ENCODE measurements around the gene ITGAX. TPM values are rescaled to one million over a fixed set of nuclear protein-coding genes. Genes with fewer than 3 reads are reported as not detected.
"Not testable (repeated sequence)": the region's sequence is repeated elsewhere in the genome, so short reads cannot be mapped to it uniquely, and the experiment has no call there.

The ITGAX gene
- not detected in 3 replicates for total RNA-seq
- long read RNA-seq = 0 reads

GRCh38 chr16:31354394-31355291, at the start of gene ITGAX:
Gene ITGAX, plus strand, starts transcription at chr16:31355176. Its CDS starts 79 bp downstream, at chr16:31355255.
- no peak within 1 kb of the TSS for H3K27ac Mint-ChIP-seq (ENCODE audit: unreplicated experiment)
- H3K9me3 Mint-ChIP-seq (ENCODE audit: low read depth) = no peaks in the 10 kb centered on the region
- no peak within 1 kb of the TSS for H3K4me3 Mint-ChIP-seq (ENCODE audit: unreplicated experiment)
- TF ChIP-seq, protein P1, sequence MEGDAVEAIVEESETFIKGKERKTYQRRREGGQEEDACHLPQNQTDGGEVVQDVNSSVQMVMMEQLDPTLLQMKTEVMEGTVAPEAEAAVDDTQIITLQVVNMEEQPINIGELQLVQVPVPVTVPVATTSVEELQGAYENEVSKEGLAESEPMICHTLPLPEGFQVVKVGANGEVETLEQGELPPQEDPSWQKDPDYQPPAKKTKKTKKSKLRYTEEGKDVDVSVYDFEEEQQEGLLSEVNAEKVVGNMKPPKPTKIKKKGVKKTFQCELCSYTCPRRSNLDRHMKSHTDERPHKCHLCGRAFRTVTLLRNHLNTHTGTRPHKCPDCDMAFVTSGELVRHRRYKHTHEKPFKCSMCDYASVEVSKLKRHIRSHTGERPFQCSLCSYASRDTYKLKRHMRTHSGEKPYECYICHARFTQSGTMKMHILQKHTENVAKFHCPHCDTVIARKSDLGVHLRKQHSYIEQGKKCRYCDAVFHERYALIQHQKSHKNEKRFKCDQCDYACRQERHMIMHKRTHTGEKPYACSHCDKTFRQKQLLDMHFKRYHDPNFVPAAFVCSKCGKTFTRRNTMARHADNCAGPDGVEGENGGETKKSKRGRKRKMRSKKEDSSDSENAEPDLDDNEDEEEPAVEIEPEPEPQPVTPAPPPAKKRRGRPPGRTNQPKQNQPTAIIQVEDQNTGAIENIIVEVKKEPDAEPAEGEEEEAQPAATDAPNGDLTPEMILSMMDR (IDR thresholded peaks at IDR 0.05) = no peak
- DNase-seq (ENCODE audit: low spot score) = no peak
- H3K36me3 Mint-ChIP-seq (ENCODE audit: low read depth) = no peaks in the 10 kb centered on the region
- H3K4me1 Mint-ChIP-seq (ENCODE audit: low read depth) = no peaks in the 10 kb centered on the region
- H3K27me3 Mint-ChIP-seq (ENCODE audit: low read depth) = peaks cover 9% of the 10 kb centered on the region

- H3K27me3 Mint-ChIP-seq (ENCODE audit: low read depth) = peaks cover 23% of the 10 kb centered on the region
- TF ChIP-seq, protein P1 (IDR thresholded peaks at IDR 0.05) = no peak
- H3K4me1 Mint-ChIP-seq (ENCODE audit: low read depth) = no peaks in the 10 kb centered on the region
- no peak overlapping the region for H3K4me3 Mint-ChIP-seq (ENCODE audit: unreplicated experiment)
- no peaks in the 10 kb centered on the region for H3K36me3 Mint-ChIP-seq (ENCODE audit: low read depth)
- no peak for DNase-seq (ENCODE audit: low spot score)
- peaks cover 10% of the 10 kb centered on the region for H3K9me3 Mint-ChIP-seq (ENCODE audit: low read depth)
- H3K27ac Mint-ChIP-seq (ENCODE audit: unreplicated experiment) = no peak overlapping the region
These were observed 49.8 kb upstream of the ITGAX start for GRCh38 chr16:31305219-31305618.

- H3K27me3 Mint-ChIP-seq (ENCODE audit: low read depth) = peaks cover 20% of the 10 kb centered on the region
- H3K4me3 Mint-ChIP-seq (ENCODE audit: unreplicated experiment); H3K4me1 Mint-ChIP-seq (ENCODE audit: low read depth); H3K9me3 Mint-ChIP-seq (ENCODE audit: low read depth); H3K36me3 Mint-ChIP-seq (ENCODE audit: low read depth); H3K27ac Mint-ChIP-seq (ENCODE audit: unreplicated experiment); DNase-seq (ENCODE audit: low spot score): not testable (repeated sequence)
These were observed 46.6 kb upstream of the ITGAX start for GRCh38 chr16:31308381-31308780.

- peaks cover 21% of the 10 kb centered on the region for H3K9me3 Mint-ChIP-seq (ENCODE audit: low read depth)
- DNase-seq (ENCODE audit: low spot score) = no peak
- no peak overlapping the region for H3K27ac Mint-ChIP-seq (ENCODE audit: unreplicated experiment)
- no peaks in the 10 kb centered on the region for H3K4me1 Mint-ChIP-seq (ENCODE audit: low read depth)
- H3K27me3 Mint-ChIP-seq (ENCODE audit: low read depth) = peaks cover 7% of the 10 kb centered on the region
- peaks cover 3% of the 10 kb centered on the region for H3K36me3 Mint-ChIP-seq (ENCODE audit: low read depth)
- TF ChIP-seq, protein P1 (IDR thresholded peaks at IDR 0.05) = no peak
- no peak overlapping the region for H3K4me3 Mint-ChIP-seq (ENCODE audit: unreplicated experiment)
These were observed 32.5 kb upstream of the ITGAX start for GRCh38 chr16:31322500-31322899.

DNA sequence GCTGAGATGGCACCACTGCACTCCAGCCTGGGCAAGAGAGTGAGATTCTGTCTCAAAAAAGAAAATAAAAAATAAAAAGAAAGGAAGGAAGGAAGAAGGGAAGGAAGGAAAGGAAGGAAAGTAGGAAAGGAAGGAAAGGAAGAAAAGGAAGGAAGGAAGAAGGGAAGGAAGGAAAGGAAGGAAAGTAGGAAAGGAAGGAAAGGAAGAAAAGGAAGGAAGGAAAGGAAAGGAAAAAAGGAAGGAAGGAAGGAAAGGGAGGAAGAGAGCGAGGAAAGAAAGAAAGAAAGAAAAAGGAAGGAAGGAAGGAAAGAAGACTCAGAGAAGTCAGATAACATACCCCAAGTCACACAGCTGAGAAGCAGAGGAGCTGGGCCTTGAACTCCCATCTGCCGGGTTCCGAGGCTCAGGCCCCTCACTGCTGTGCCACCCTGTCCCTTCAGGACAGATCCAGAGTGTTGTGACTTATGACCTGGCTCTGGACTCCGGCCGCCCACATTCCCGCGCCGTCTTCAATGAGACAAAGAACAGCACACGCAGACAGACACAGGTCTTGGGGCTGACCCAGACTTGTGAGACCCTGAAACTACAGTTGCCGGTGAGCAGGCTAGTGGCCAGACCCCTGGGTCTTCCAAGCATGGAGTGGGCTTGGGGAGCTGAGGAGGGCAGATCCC, 30.9 kb upstream of the ITGAX start:
- Mint-ChIP-seq H3K4me1 (ENCODE audit: low read depth) (no peaks in the 10 kb centered on the region), H3K36me3 (ENCODE audit: low read depth) (peaks cover 3% of the 10 kb centered on the region), H3K4me3 (ENCODE audit: unreplicated experiment) (no peak overlapping the region), H3K27ac (ENCODE audit: unreplicated experiment) (no peak overlapping the region), H3K27me3 (ENCODE audit: low read depth) (peaks cover 8% of the 10 kb centered on the region), H3K9me3 (ENCODE audit: low read depth) (peaks cover 17% of the 10 kb centered on the region)
- TF ChIP-seq, protein P1 (IDR thresholded peaks at IDR 0.05) = no peak
- DNase-seq (ENCODE audit: low spot score) = no peak
